GM12872 (cell line): ENCODE measurements around the gene STAT6.

Experiments
- CTCF ChIP-seq: IDR thresholded peaks from 3 replicates; pipeline ENCODE4 v1.5.1; 2011; ENCODE audit warnings: low read depth, mild to moderate bottlenecking, low read length, moderate library complexity; ENCODE audit not compliant: insufficient read depth

STAT6 gene

GRCh38 chr12:57135527-57136326, 24.6 kb upstream of the STAT6 start:
- TF ChIP-seq CTCF = no peak

GRCh38 chr12:57134949-57135348, 23.8 kb upstream of the STAT6 start:
- no peak for TF ChIP-seq CTCF

GRCh38 chr12:57133916-57134315, 22.8 kb upstream of the STAT6 start:
- no peak for TF ChIP-seq CTCF

- TF ChIP-seq CTCF = no peak
These were observed 21.9 kb upstream of the STAT6 start for GRCh38 chr12:57133013-57133569.

GRCh38 chr12:57131896-57132744, 21.0 kb upstream of the STAT6 start:
- TF ChIP-seq CTCF = no peak

- TF ChIP-seq CTCF = no peak
These were observed 19.8 kb upstream of the STAT6 start for GRCh38 chr12:57130941-57131340.

GRCh38 chr12:57129889-57130288, 18.7 kb upstream of the STAT6 start:
- TF ChIP-seq CTCF = no peak
